Activated CD8-positive, alpha-beta T cell treated with anti-CD3 and anti-CD28 coated beads for 36 hours (primary cell): ENCODE results near the gene AGBL4. TPM values are rescaled to one million over a fixed set of nuclear protein-coding genes. Genes with fewer than 3 reads are reported as not detected.

Source experiments
- ATAC-seq: fragments of 200-7000 bp; cut with Tn5 transposase; one replicate; pipeline ENCODE4 v1.10.0; 2021; ENCODE audit warnings: mild to moderate bottlenecking, moderate library complexity
- CTCF ChIA-PET: fragments of 350-600 bp; sonication (Branson Sonifier 250); formaldehyde crosslinking; loops from one replicate; lab custom pipeline; 2021; ENCODE audit warnings: antibody characterized with exemption; lab: Charles Lee
- POLR2A ChIA-PET: fragments of 350-600 bp; sonication (Branson Sonifier 250); formaldehyde crosslinking; loops from one replicate; lab custom pipeline; 2021; ENCODE audit warnings: antibody characterized with exemption; lab: Charles Lee
- DNase-seq: peaks from one replicate; pipeline ENCODE4 v3.0.0-alpha.2; 2020
- H3K27ac Mint-ChIP-seq: one replicate; pipeline ENCODE4 v1.8.0; 2021; ENCODE audit warnings: mild to moderate bottlenecking, mixed read lengths
- H3K27me3 Mint-ChIP-seq: one replicate; pipeline ENCODE4 v1.8.0; 2021; ENCODE audit warnings: mixed read lengths
- H3K36me3 Mint-ChIP-seq: one replicate; pipeline ENCODE4 v1.8.0; 2021; ENCODE audit warnings: low read depth, mixed read lengths
- H3K4me1 Mint-ChIP-seq: one replicate; pipeline ENCODE4 v1.8.0; 2021; ENCODE audit warnings: low read depth, mixed read lengths
- H3K4me3 Mint-ChIP-seq: one replicate; pipeline ENCODE4 v1.8.0; 2021; ENCODE audit warnings: mild to moderate bottlenecking, moderate library complexity, mixed read lengths
- H3K9me3 Mint-ChIP-seq: one replicate; pipeline ENCODE4 v1.8.0; 2021; ENCODE audit warnings: mixed read lengths
- intact Hi-C: fragments of 100-400 bp; cut with micrococcal nuclease; formaldehyde crosslinking; loops from one replicate; pipeline ENCODE4 v1.10.0; 2022
- total RNA-seq, 2 experiments: library from RNA; stranded (reverse); gene quantifications; one replicate each; pipeline ENCODE4 v1.2.3, GENCODE V29; 2021
- TF ChIP-seq, protein P1 (sequence below): fragments of 200-600 bp; IDR thresholded peaks from one replicate; pipeline ENCODE4 v1.8.0; 2022; ENCODE audit warnings: antibody characterized with exemption, mild to moderate bottlenecking

The AGBL4 gene
- total RNA-seq, 2 experiments from 2014 or later = 0.14 TPM; not detected in 1

DNA sequence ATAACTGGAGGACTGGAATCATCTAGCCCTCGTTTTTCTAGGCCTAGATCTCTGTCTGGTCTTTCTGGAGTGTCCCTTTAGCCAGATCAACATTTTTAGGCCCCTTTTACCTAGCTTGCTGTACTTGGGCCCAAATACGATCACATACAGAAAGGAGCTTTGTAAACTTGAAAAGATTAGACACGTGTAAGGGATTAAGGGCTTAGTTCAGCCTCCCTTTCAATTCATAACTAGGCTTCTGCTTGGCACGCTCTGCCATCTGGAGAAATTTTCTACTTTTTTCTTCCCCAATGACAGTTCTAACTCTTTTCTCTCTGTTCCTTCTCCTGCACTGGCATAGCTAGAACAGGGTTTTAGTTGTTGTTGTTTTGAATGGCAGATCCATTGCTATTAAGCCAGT lies 1093.7 kb downstream of the AGBL4 start:
- no peaks in the 10 kb centered on the region for H3K9me3 Mint-ChIP-seq
- H3K4me1 Mint-ChIP-seq = no peaks in the 10 kb centered on the region
- DNase-seq (no peak), ATAC-seq (no peak)
- TF ChIP-seq, protein P1, sequence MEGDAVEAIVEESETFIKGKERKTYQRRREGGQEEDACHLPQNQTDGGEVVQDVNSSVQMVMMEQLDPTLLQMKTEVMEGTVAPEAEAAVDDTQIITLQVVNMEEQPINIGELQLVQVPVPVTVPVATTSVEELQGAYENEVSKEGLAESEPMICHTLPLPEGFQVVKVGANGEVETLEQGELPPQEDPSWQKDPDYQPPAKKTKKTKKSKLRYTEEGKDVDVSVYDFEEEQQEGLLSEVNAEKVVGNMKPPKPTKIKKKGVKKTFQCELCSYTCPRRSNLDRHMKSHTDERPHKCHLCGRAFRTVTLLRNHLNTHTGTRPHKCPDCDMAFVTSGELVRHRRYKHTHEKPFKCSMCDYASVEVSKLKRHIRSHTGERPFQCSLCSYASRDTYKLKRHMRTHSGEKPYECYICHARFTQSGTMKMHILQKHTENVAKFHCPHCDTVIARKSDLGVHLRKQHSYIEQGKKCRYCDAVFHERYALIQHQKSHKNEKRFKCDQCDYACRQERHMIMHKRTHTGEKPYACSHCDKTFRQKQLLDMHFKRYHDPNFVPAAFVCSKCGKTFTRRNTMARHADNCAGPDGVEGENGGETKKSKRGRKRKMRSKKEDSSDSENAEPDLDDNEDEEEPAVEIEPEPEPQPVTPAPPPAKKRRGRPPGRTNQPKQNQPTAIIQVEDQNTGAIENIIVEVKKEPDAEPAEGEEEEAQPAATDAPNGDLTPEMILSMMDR = no peak
- ChIA-PET CTCF (interaction anchor here (1.0 kb wide), 1 partner anchor 11 kb away, joined by 3 read pairs; no protein-coding TSS in a partner anchor), POLR2A (no interaction called here)
- H3K27ac Mint-ChIP-seq = no peak overlapping the region
- intact Hi-C loops = no loop called here
- H3K27me3 Mint-ChIP-seq = peaks cover 6% of the 10 kb centered on the region
- no peaks in the 10 kb centered on the region for H3K36me3 Mint-ChIP-seq
- no peak overlapping the region for H3K4me3 Mint-ChIP-seq

DNA sequence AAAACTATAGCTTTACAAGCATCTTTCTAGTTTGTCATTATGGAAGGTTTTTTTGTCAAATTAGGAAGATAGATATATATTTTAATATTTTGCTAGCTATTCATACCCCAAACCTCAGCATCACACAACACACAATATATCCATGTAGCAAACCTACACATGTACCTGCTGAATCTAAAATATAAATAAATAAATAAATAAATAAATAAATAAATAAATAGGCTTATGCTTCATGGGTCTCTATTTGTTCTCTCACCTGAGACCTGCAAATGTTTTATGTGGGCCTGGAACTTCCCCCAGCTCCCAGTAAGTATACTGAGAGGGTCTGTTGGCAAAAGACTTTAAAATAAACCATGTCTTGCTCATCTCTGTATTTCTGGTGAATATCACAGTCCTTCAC lies 1099.7 kb downstream of the AGBL4 start:
- Mint-ChIP-seq H3K27ac (no peak overlapping the region), H3K27me3 (no peaks in the 10 kb centered on the region), H3K4me1 (no peaks in the 10 kb centered on the region), H3K9me3 (no peaks in the 10 kb centered on the region), H3K4me3 (no peak overlapping the region), H3K36me3 (no peaks in the 10 kb centered on the region)
- POLR2A ChIA-PET = no interaction called here
- intact Hi-C loops = no loop called here
- DNase-seq (no peak), ATAC-seq (no peak)
- TF ChIP-seq, protein P1 = no peak
- CTCF ChIA-PET = no interaction called here

DNA sequence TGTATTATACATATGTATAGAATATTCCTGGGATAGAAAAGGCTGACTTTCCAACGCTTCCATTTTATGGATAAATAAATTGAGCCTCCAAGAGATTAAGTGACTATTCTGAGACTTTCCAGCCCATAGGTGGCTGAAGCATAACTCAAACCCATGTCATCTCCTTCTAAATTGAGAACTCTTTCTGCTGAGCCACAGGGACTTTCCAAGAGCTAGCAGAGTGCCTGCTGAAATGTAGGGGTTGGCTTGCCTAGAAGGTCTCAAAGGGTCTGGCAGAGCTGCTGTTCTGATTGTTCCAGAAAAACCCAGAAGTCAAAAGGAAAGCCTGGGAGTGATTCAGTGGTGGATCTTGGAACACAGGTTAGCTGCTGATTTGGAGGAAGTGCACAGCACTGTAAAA lies 1100.6 kb downstream of the AGBL4 start:
- TF ChIP-seq, protein P1 = no peak
- CTCF ChIA-PET = no interaction called here

DNA sequence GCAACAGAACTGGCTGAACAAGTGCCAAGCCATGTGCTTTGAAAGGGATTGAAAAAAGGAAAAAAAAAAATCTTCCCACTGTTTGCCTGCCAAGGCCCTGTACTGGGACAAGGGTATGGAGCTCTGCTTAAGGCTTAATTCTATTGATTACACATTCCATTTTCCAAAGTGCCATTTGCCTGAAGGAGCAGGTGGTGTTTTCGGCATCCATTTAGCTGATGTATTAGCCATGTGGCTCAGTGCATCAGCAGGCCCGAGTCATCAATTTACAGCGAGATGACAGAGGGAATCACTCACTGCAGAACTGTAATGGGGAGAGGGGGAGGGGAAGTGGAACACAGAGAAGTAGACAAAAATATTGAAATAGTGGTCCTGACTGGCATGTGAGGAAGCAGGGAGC lies 1102.9 kb downstream of the AGBL4 start:
- POLR2A ChIA-PET = no interaction called here

More for the DNA sequence above, 1100.6 kb downstream of the AGBL4 start:
- ATAC-seq = no peak
- H3K4me3 Mint-ChIP-seq = no peak overlapping the region
- intact Hi-C loops = no loop called here
- H3K27ac Mint-ChIP-seq = no peak overlapping the region
- H3K27me3 Mint-ChIP-seq = no peaks in the 10 kb centered on the region
- no peaks in the 10 kb centered on the region for H3K4me1 Mint-ChIP-seq
- no peaks in the 10 kb centered on the region for H3K9me3 Mint-ChIP-seq
- DNase-seq = no peak
- H3K36me3 Mint-ChIP-seq = no peaks in the 10 kb centered on the region
- POLR2A ChIA-PET = no interaction called here

DNA sequence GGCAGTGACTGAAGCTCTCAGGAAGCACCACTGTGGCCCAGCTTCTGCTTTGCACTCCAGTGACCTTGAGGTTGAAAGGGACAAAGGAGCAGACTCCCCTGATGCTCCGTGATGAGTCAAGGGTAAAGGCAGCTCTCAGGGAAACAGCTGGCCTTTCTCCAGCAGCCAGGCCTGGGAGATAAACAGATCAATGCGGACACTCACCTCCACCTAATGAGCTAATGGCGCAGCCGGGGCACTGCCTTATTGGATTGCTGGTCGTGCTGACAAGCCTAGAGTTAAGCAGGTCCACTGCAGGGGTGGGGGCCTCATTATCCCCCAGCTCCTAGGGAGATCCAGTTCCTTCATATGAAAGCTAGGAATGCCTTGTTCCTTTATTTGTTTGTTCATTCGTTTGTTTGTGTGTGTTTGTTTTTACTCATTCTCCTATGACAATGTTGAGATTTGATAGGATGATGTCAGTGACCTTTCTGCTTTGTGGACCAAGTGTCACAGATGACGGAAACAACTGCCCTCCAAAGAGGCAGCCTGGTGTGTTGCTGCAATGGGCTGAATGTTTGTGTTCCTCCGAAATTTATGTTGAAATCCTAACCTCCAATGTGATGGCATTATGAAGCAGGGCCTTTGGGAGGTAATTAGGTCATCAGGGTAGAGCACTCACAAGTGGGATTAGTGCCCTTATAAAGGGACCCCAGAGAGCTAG lies 1105.7 kb downstream of the AGBL4 start:
- Mint-ChIP-seq H3K36me3 (no peaks in the 10 kb centered on the region), H3K4me1 (no peaks in the 10 kb centered on the region), H3K4me3 (no peak overlapping the region), H3K27ac (no peak overlapping the region), H3K27me3 (peaks cover 2% of the 10 kb centered on the region), H3K9me3 (no peaks in the 10 kb centered on the region)
- intact Hi-C loops = no loop called here
- TF ChIP-seq, protein P1 = no peak
- POLR2A ChIA-PET = no interaction called here
- no peak for ATAC-seq
- DNase-seq = no peak
- CTCF ChIA-PET = no interaction called here

More for the DNA sequence above, 1102.9 kb downstream of the AGBL4 start:
- H3K27ac Mint-ChIP-seq = no peak overlapping the region
- CTCF ChIA-PET = interaction anchor here (0.7 kb wide), 1 partner anchor 25 kb away, joined by 3 read pairs; no protein-coding TSS in a partner anchor
- H3K9me3 Mint-ChIP-seq = no peaks in the 10 kb centered on the region
- no peak for ATAC-seq
- TF ChIP-seq, protein P1 = no peak
- H3K36me3 Mint-ChIP-seq = no peaks in the 10 kb centered on the region
- DNase-seq = no peak
- H3K27me3 Mint-ChIP-seq = peaks cover 2% of the 10 kb centered on the region
- intact Hi-C loops = no loop called here
- no peak overlapping the region for H3K4me3 Mint-ChIP-seq
- H3K4me1 Mint-ChIP-seq = no peaks in the 10 kb centered on the region
